Parathyroid adenoma (tissue), 2 donors: ENCODE measurements around the gene TMEM164.

ENCODE experiments used
- H2AFZ ChIP-seq: fragments of 300-600 bp; sonication (generic); one replicate; pipeline ENCODE4 v1.7.0; 2017; ENCODE audit warnings: antibody characterized with exemption, mild to moderate bottlenecking
- H3K27ac ChIP-seq: fragments of 300-600 bp; sonication (generic); one replicate; pipeline ENCODE4 v1.7.0; 2017
- H3K27me3 ChIP-seq: fragments of 300-600 bp; sonication (generic); one replicate; pipeline ENCODE4 v1.7.0; 2017; ENCODE audit warnings: low read length; ENCODE audit not compliant: control insufficient read depth, insufficient read depth
- H3K36me3 ChIP-seq: fragments of 300-600 bp; sonication (generic); one replicate; pipeline ENCODE4 v1.7.0; 2017; ENCODE audit warnings: low read length; ENCODE audit not compliant: control insufficient read depth, insufficient read depth
- H3K4me1 ChIP-seq: fragments of 300-600 bp; sonication (generic); one replicate; pipeline ENCODE4 v1.7.0; 2017; ENCODE audit warnings: control low read depth
- H3K4me2 ChIP-seq: fragments of 300-600 bp; sonication (generic); one replicate; pipeline ENCODE4 v1.7.0; 2017; ENCODE audit warnings: low read length
- H3K4me3 ChIP-seq: fragments of 300-600 bp; sonication (generic); one replicate; pipeline ENCODE4 v1.7.0; 2017; ENCODE audit warnings: low read depth, low read length
- H3K79me2 ChIP-seq: fragments of 300-600 bp; sonication (generic); one replicate; pipeline ENCODE4 v1.7.0; 2017; ENCODE audit warnings: control low read depth
- H3K9ac ChIP-seq: fragments of 300-600 bp; sonication (generic); one replicate; pipeline ENCODE4 v1.7.0; 2017; ENCODE audit warnings: mild to moderate bottlenecking
- H3K9me3 ChIP-seq: fragments of 300-600 bp; sonication (generic); one replicate; pipeline ENCODE4 v1.7.0; 2017; ENCODE audit warnings: low read length; ENCODE audit not compliant: control insufficient read depth
- CTCF ChIP-seq: fragments of 300-600 bp; sonication (generic); IDR thresholded peaks from one replicate; pipeline ENCODE4 v1.7.0; 2017; ENCODE audit warnings: antibody characterized with exemption, mild to moderate bottlenecking
- donor health status: primary hyperparathyroidism.

TMEM164 gene

GRCh38 chrX:110013968-110014367, 11.1 kb downstream of the TMEM164 start:
- no peak overlapping the region for H3K27ac ChIP-seq
- H3K36me3 ChIP-seq = no peaks in the 10 kb centered on the region
- peaks cover 2% of the 10 kb centered on the region for H3K4me1 ChIP-seq
- H3K27me3 ChIP-seq = no peaks in the 10 kb centered on the region
- no peak for TF ChIP-seq CTCF
- H3K4me2 ChIP-seq = no peak overlapping the region
- no peak overlapping the region for H3K4me3 ChIP-seq
- no peak overlapping the region for H2AFZ ChIP-seq
- no peak overlapping the region for H3K9ac ChIP-seq
- H3K79me2 ChIP-seq = no peaks in the 10 kb centered on the region
- H3K9me3 ChIP-seq = no peaks in the 10 kb centered on the region

GRCh38 chrX:110015032-110015431, 12.1 kb downstream of the TMEM164 start:
- no peak for TF ChIP-seq CTCF
- no peak overlapping the region for H3K9ac ChIP-seq
- no peak overlapping the region for H2AFZ ChIP-seq
- H3K4me2 ChIP-seq = no peak overlapping the region
- H3K27ac ChIP-seq = no peak overlapping the region
- H3K4me1 ChIP-seq = peaks cover 2% of the 10 kb centered on the region
- no peak overlapping the region for H3K4me3 ChIP-seq
- no peaks in the 10 kb centered on the region for H3K27me3 ChIP-seq
- no peaks in the 10 kb centered on the region for H3K9me3 ChIP-seq
- no peaks in the 10 kb centered on the region for H3K79me2 ChIP-seq
- H3K36me3 ChIP-seq = no peaks in the 10 kb centered on the region

- H3K4me3 ChIP-seq = no peak overlapping the region
- no peak overlapping the region for H2AFZ ChIP-seq
- H3K27me3 ChIP-seq = no peaks in the 10 kb centered on the region
- H3K27ac ChIP-seq = no peak overlapping the region
- TF ChIP-seq CTCF = no peak
- H3K4me1 ChIP-seq = peaks cover 2% of the 10 kb centered on the region
- H3K9me3 ChIP-seq = no peaks in the 10 kb centered on the region
- H3K79me2 ChIP-seq = no peaks in the 10 kb centered on the region
- H3K9ac ChIP-seq = no peak overlapping the region
- no peaks in the 10 kb centered on the region for H3K36me3 ChIP-seq
- H3K4me2 ChIP-seq = no peak overlapping the region
These were observed 13.0 kb downstream of the TMEM164 start for GRCh38 chrX:110015915-110016314.

- Histone ChIP-seq H3K4me3 (no peak overlapping the region), H3K27me3 (no peaks in the 10 kb centered on the region), H3K9me3 (no peaks in the 10 kb centered on the region), H3K27ac (no peak overlapping the region), H3K4me2 (no peak overlapping the region), H3K4me1 (no peaks in the 10 kb centered on the region), H3K79me2 (no peaks in the 10 kb centered on the region), H3K9ac (no peak overlapping the region), H3K36me3 (no peaks in the 10 kb centered on the region), H2AFZ (no peak overlapping the region)
- no peak for TF ChIP-seq CTCF
These were observed 17.6 kb downstream of the TMEM164 start for GRCh38 chrX:110020536-110020935.

- H3K27me3 ChIP-seq = no peaks in the 10 kb centered on the region
- H3K27ac ChIP-seq = no peak overlapping the region
- no peak overlapping the region for H3K9ac ChIP-seq
- no peaks in the 10 kb centered on the region for H3K79me2 ChIP-seq
- no peak overlapping the region for H3K4me2 ChIP-seq
- H2AFZ ChIP-seq = no peak overlapping the region
- H3K9me3 ChIP-seq = no peaks in the 10 kb centered on the region
- no peak overlapping the region for H3K4me3 ChIP-seq
- H3K4me1 ChIP-seq = no peaks in the 10 kb centered on the region
- H3K36me3 ChIP-seq = no peaks in the 10 kb centered on the region
- TF ChIP-seq CTCF = no peak
These were observed 18.5 kb downstream of the TMEM164 start for GRCh38 chrX:110021258-110022022.
